Peyer's patch (tissue), 4 donors: ENCODE results near the gene C3orf52. TPM values are rescaled to one million over a fixed set of nuclear protein-coding genes. Genes with fewer than 3 reads are reported as not detected.
A peak's percentile ranks its signal among the peaks of the same experiment; 100 is the strongest.

Experiments used
- DNase-seq, 3 donors: peaks; one replicate each; pipeline ENCODE4 v3.0.0-alpha.2; 2017 to 2019
- H3K27ac ChIP-seq, 4 donors: fragments of 200-600 bp; sonication (generic); one replicate each; pipeline ENCODE4 v1.5.1; 2016 to 2019
- H3K27me3 ChIP-seq, 2 donors: fragments of 200-600 bp; sonication (generic); one replicate each; pipeline ENCODE4 v1.5.1; 2019
- H3K36me3 ChIP-seq, 3 donors: fragments of 200-600 bp; sonication (generic); one replicate each; pipeline ENCODE4 v1.5.1; 2016 to 2019
- H3K4me1 ChIP-seq, 4 donors: fragments of 200-600 bp; sonication (generic); one replicate each; pipeline ENCODE4 v1.5.1; 2016 to 2019
- H3K4me3 ChIP-seq, 4 donors: fragments of 200-600 bp; sonication (generic); 1 replicate in 3 of 4; 2 replicates in 1 of 4; pipeline ENCODE4 v1.5.1; 2016 to 2019; ENCODE audit warnings: mild to moderate bottlenecking in 1 of 4
- H3K9me3 ChIP-seq, 4 donors: fragments of 200-600 bp; sonication (generic); one replicate each; pipeline ENCODE4 v1.5.1; 2016 to 2019; ENCODE audit warnings: mild to moderate bottlenecking in 1 of 4
- POLR2A ChIP-seq, 2 donors: fragments of 450-650 bp; IDR thresholded peaks; one replicate each; pipeline ENCODE4 v1.5.1; 2017; ENCODE audit warnings: antibody characterized with exemption in 2 of 2, mild to moderate bottlenecking in 2 of 2, moderate library complexity in 2 of 2
- total RNA-seq, 4 donors: library from RNA; depleted of rRNA; stranded (reverse); fragments of >200 nt; gene quantifications; one replicate each; pipeline ENCODE4 v1.1.0, GENCODE V29; 2016
- TF ChIP-seq, protein P1 (sequence below), 6 experiments: fragments of 450-650 bp in 4 of 6; fragments of 200-600 bp in 2 of 6; sonication (generic) in 1 of 6; IDR thresholded peaks; one replicate each; pipeline ENCODE4 v1.5.1; 2017 to 2019; ENCODE audit warnings: antibody characterized with exemption in 6 of 6, mild to moderate bottlenecking in 3 of 6, moderate library complexity in 1 of 6

Gene C3orf52
- total RNA-seq, 4 donors from 2014 or later: 13.2 to 31.0 (median 25.9) TPM

DNA sequence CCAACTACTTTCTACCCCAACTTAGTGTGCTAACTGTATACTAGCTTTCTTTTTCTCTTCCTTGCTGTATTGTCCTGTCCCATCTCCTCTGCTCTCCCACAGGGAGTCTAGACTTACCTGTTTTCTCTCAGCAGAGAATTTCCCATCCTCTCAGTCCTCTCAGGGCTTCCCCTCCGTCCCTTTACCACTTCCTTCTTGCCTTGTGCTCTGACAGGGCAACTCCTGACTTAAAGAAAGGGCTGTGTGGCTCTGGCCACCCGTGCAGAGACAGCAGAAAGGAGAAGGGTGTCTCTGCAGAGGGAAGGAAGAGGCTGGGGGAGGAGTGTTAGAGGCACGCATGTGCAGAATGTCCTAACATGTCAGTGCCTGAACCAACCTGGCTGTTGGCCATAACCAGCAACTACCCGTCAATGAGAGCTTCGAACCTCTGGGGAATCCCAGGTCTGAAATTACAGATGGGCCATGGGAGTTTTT lies 46.8 kb downstream of the C3orf52 start, which contains the start of gene GCSAM:
TSS of gene GCSAM (minus strand) at position 274 of the 474 bp plus-strand sequence. CDS start at position 146, 128 bp downstream.
- peak in 2 of 3 donors; percentile 78 to 86 for DNase-seq
- no peaks in the 10 kb centered on the region for H3K36me3 ChIP-seq

DNA sequence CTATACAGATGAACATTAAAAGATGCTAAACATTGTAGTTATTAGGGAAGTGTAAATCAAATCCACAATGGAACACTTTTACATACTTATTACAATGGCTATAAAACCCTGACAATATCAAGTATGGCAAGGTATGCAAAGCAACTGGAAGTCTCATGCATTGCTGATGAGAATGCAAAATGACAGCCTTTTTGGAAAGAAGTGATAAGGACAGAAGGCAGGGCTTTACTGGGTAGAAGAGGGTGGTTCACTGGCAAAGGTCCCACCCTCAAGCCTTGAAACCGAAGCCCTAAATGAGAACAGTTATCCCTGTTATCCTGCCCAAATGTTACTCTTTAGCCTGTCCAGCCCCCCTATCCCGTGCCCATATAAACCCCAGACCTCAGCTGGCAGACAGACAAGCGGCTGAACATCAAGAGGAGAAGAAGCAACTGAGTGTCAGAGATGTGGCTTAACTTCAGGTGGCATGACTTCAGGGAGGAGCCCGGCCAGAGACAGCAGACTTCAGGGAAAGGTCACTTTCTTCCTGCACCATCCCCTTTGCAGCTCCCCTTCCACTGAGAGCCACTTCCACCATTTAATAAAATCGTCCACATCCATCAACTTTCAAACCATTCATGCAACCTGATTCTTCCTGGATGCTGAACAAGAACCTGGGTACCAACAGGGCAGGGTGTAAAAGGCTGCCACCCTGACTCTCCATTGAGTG lies 47.6 kb downstream of the C3orf52 start:
- Histone ChIP-seq H3K27ac (peak overlapping the region in 2 of 4 donors; percentile 29 to 71), H3K9me3 (no peaks in the 10 kb centered on the region), H3K36me3 (no peaks in the 10 kb centered on the region), H3K4me3 (no peak overlapping the region), H3K4me1 (peaks cover 0 to 5% (median 0%) of the 10 kb centered on the region in 4 donors), H3K27me3 (no peaks in the 10 kb centered on the region)
- TF ChIP-seq, protein P1, sequence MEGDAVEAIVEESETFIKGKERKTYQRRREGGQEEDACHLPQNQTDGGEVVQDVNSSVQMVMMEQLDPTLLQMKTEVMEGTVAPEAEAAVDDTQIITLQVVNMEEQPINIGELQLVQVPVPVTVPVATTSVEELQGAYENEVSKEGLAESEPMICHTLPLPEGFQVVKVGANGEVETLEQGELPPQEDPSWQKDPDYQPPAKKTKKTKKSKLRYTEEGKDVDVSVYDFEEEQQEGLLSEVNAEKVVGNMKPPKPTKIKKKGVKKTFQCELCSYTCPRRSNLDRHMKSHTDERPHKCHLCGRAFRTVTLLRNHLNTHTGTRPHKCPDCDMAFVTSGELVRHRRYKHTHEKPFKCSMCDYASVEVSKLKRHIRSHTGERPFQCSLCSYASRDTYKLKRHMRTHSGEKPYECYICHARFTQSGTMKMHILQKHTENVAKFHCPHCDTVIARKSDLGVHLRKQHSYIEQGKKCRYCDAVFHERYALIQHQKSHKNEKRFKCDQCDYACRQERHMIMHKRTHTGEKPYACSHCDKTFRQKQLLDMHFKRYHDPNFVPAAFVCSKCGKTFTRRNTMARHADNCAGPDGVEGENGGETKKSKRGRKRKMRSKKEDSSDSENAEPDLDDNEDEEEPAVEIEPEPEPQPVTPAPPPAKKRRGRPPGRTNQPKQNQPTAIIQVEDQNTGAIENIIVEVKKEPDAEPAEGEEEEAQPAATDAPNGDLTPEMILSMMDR (IDR thresholded peaks at IDR 0.05): no peak
- no peak for TF ChIP-seq POLR2A (IDR thresholded peaks at IDR 0.05)
- DNase-seq: no peak

More for the DNA sequence above, 46.8 kb downstream of the C3orf52 start, which contains the start of gene GCSAM:
- no peaks in the 10 kb centered on the region for H3K27me3 ChIP-seq
- TF ChIP-seq POLR2A (IDR thresholded peaks at IDR 0.05): no peak
- TF ChIP-seq, protein P1 (IDR thresholded peaks at IDR 0.05): no peak
- no peaks in the 10 kb centered on the region for H3K9me3 ChIP-seq
- peak within 1 kb of the TSS in 3 of 4 donors; percentile 11 to 71 (median 29) for H3K27ac ChIP-seq
- peaks cover 0 to 9% (median 0%) of the 10 kb centered on the region in 4 donors for H3K4me1 ChIP-seq
- H3K4me3 ChIP-seq: peak within 1 kb of the TSS in 2 of 4 donors; percentile 2 to 22

DNA sequence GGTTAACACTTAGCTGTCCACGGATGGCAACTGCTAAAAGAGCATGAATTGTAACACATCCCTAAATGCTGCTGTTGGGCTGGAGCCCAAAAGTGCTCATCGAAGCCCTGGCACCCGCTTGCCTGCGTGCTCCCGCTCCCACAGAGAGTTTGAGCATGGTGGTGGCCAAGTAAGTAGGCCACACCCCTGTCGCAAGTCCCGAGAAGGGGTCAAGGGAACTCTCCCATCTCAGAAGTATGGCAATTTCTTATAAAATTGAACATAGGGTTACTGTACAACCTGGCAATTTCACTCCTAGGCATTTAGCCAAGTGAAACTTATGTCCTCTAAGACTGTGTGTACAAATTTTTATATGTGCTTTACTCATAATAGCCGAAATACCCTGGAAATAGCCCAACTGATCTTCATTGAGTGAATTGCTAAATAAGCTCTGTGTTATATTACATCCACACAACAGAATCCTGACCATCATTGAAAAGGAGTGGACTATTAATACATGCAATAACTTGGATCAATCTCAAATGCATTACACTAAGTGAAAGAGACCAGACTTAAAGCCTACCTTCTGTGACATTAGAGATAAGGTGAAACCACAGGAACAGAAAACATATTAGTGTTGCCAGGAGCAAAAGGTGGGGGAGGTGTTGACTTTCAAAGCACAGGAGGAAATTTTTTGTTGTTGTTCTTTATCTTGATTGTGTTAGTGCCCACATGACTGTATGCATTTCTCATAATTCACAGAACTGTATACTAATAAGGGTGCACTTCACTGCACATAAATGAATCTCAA lies 48.3 kb downstream of the C3orf52 start:
- peak overlapping the region in 2 of 4 donors; percentile 0 to 71 for H3K27ac ChIP-seq
- H3K9me3 ChIP-seq: no peaks in the 10 kb centered on the region
- H3K4me3 ChIP-seq: no peak overlapping the region
- H3K4me1 ChIP-seq: peaks cover 0 to 3% (median 0%) of the 10 kb centered on the region in 4 donors
- no peaks in the 10 kb centered on the region for H3K27me3 ChIP-seq
- TF ChIP-seq, protein P1 (IDR thresholded peaks at IDR 0.05): no peak
- no peak for TF ChIP-seq POLR2A (IDR thresholded peaks at IDR 0.05)
- H3K36me3 ChIP-seq: no peaks in the 10 kb centered on the region
- DNase-seq: no peak

DNA sequence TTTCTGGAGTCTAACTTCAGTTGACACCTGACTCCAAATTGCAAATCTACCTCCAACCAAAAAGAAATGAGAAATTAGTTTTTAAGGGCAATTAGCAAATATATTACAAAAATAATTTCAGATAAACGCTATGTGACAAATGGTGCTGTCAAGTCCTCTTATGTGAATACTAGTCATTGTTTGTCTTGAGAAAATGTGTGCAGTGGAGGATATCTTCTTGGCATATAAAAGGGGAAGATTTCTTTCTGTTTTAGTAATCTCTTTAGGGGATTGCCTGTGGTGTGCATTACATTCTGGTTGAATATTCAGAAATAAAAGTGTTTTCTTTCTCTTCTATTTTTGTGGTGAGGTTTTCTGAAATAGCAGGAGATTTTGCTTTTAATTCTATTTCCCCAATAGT lies 49.9 kb downstream of the C3orf52 start:
- no peak overlapping the region for H3K4me3 ChIP-seq
- TF ChIP-seq POLR2A (IDR thresholded peaks at IDR 0.05): no peak
- TF ChIP-seq, protein P1 (IDR thresholded peaks at IDR 0.05): no peak
- H3K27ac ChIP-seq: no peak overlapping the region
- H3K36me3 ChIP-seq: no peaks in the 10 kb centered on the region
- no peaks in the 10 kb centered on the region for H3K27me3 ChIP-seq
- no peak for DNase-seq
- H3K9me3 ChIP-seq: no peaks in the 10 kb centered on the region
- H3K4me1 ChIP-seq: peaks cover 0 to 3% (median 0%) of the 10 kb centered on the region in 4 donors

DNA sequence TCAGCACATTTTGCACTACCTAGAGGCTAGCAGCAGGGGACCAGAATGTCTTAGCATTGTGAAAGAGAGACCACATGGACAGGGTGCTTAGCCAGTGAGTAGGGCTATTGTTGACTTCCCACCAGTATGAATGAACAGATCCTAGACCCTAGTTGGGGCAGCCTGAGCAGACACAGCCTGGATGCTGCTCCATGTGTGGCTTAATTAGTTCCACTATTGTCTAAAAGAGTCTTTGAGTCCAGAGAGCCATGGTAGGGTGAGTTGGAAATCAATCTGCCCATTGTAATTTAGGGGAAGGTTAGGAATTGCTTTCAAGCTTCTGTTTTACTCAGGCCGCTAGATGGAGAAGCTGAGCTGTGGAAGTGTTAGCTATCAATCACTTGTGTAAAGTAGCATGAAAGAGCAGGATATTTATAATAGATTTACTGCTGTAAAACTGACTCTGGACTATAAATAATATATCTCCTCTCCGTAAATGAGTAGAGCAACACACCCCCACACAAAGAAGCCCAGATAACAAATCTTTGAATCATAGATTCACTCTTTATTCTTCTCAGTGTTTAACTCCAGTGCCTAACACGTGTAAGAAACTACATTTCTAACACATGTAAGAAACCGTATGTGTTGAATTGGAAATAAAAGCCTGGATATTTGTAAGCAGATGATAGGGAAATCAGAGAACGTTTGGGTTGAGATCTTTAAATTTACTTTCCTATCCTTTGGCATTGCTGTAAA lies 50.9 kb downstream of the C3orf52 start:
- TF ChIP-seq, protein P1 (IDR thresholded peaks at IDR 0.05): peak in 5 of 6 experiments; percentile 10 to 67 (median 61)
- TF ChIP-seq POLR2A (IDR thresholded peaks at IDR 0.05): no peak
- Histone ChIP-seq H3K36me3 (no peaks in the 10 kb centered on the region), H3K4me3 (no peak overlapping the region), H3K4me1 (peaks cover 0 to 3% (median 0%) of the 10 kb centered on the region in 4 donors), H3K9me3 (no peaks in the 10 kb centered on the region), H3K27ac (no peak overlapping the region), H3K27me3 (no peaks in the 10 kb centered on the region)
- DNase-seq: peak in 1 of 3 donors; percentile 80
